Fibroblast of upper back skin (primary cell): ENCODE results near the gene CCNQ.
"Not testable (repeated sequence)": the region's sequence is repeated elsewhere in the genome, so short reads cannot be mapped to it uniquely, and the experiment has no call there.

ENCODE experiments used
- DNase-seq: peaks from one replicate; pipeline ENCODE4 v3.0.0-alpha.2; 2013

Gene CCNQ

GRCh38 chrX:153622661-153623309 lies 23.8 kb upstream of the CCNQ start:
- DNase-seq = no peak

- no peak for DNase-seq
Observed at GRCh38 chrX:153621949-153622598, 23.1 kb upstream of the CCNQ start.

GRCh38 chrX:153620576-153620975 lies 21.6 kb upstream of the CCNQ start:
- no peak for DNase-seq

GRCh38 chrX:153614818-153615217 lies 15.9 kb upstream of the CCNQ start:
- no peak for DNase-seq

- no peak for DNase-seq
Observed at GRCh38 chrX:153612413-153612812, 13.5 kb upstream of the CCNQ start.

- no peak for DNase-seq
Observed at GRCh38 chrX:153611298-153612095, 12.6 kb upstream of the CCNQ start.

GRCh38 chrX:153610836-153611213 lies 11.9 kb upstream of the CCNQ start:
- DNase-seq = no peak

- peak; percentile 73 for DNase-seq
Observed at GRCh38 chrX:153609917-153610835, 11.2 kb upstream of the CCNQ start.

GRCh38 chrX:153608806-153609205 lies 9.9 kb upstream of the CCNQ start:
- DNase-seq = peak; percentile 53

- no peak for DNase-seq
Observed at GRCh38 chrX:153608376-153608775, 9.4 kb upstream of the CCNQ start.

GRCh38 chrX:153606503-153606902 lies 7.6 kb upstream of the CCNQ start:
- DNase-seq = no peak

GRCh38 chrX:153604666-153605380 lies 5.9 kb upstream of the CCNQ start:
- not testable (repeated sequence) for DNase-seq

GRCh38 chrX:153603131-153603656 lies 4.3 kb upstream of the CCNQ start:
- DNase-seq = no peak

GRCh38 chrX:153602601-153603000 lies 3.7 kb upstream of the CCNQ start:
- DNase-seq = no peak

GRCh38 chrX:153601511-153602110 lies 2.7 kb upstream of the CCNQ start:
- no peak for DNase-seq

GRCh38 chrX:153600921-153601320 lies 2.0 kb upstream of the CCNQ start:
- DNase-seq = no peak

- DNase-seq = no peak
Observed at GRCh38 chrX:153600032-153600373, 1.1 kb upstream of the CCNQ start.

- peak; percentile 84 for DNase-seq
Observed at GRCh38 chrX:153599192-153600031, 473 bp upstream of the CCNQ start.

- DNase-seq = no peak
Observed at GRCh38 chrX:153596981-153597750, 1.8 kb downstream of the CCNQ start.
